Measurements from ENCODE around the gene LILRA6.
"Not testable (repeated sequence)": the region's sequence is repeated elsewhere in the genome, so short reads cannot be mapped to it uniquely, and the experiment has no call there.

Gene LILRA6

DNA sequence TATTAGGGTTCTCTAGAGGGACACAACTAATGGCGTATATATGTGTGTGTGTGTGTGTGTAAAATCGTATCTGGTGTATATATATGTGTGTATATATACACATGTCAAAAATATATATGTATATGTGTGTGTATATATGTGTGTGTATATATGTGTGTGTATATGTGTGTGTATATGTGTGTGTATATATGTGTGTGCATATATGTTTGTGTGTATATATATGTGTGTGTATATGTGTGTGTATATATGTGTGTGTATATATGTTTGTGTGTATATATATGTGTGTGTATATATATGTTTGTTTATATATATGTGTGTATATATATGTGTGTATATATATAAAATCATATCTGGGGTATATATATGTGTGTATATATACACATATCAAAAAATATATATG lies 19.9 kb upstream of the LILRA6 start:
- DNase-seq (ENCODE audit: low spot score), result no peak

DNA sequence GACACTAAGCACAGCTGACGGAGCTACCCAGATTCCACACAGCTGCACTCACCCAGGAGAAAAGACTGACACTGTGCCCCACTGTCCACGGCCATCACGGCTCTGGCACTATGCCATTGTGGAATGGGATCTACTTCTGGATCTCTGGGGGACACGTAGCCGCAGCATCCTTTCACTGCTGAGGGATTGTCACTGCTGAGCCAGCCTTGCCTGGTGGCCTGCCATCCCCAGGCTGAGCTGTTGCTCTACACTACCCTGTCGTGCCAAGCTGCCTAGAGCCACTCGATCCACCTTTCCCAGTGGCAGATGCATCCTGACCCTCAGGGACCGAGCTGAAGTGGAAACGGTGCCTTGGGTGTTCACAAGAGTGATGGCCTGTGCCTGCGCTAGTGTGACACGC lies 19.5 kb upstream of the LILRA6 start:
- DNase-seq (ENCODE audit: low spot score), result no peak

DNA sequence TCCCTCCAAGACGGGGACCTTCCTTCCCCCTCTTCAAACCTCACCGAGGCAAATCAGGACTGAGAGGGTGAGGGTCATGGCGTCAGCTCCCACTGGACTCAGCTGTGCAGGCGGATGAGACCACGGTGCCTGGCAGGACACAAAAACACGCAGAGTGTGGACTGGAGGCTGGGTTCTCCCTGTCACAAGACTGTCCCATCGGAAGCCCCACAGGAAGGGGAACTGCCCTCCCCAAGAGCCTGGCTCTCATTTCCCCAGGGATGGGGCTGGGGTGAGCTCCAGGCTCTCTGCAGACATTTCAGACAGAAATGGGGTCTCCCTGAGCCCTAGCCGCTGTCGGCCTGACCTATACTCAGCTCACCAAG lies 14.5 kb upstream of the LILRA6 start, which contains the start of gene LILRB5:
LILRB5 (minus strand) TSS at position 158 of the 365 bp plus-strand sequence; CDS start at position 78, 80 bp downstream.
- DNase-seq (ENCODE audit: low spot score), result no peak

DNA sequence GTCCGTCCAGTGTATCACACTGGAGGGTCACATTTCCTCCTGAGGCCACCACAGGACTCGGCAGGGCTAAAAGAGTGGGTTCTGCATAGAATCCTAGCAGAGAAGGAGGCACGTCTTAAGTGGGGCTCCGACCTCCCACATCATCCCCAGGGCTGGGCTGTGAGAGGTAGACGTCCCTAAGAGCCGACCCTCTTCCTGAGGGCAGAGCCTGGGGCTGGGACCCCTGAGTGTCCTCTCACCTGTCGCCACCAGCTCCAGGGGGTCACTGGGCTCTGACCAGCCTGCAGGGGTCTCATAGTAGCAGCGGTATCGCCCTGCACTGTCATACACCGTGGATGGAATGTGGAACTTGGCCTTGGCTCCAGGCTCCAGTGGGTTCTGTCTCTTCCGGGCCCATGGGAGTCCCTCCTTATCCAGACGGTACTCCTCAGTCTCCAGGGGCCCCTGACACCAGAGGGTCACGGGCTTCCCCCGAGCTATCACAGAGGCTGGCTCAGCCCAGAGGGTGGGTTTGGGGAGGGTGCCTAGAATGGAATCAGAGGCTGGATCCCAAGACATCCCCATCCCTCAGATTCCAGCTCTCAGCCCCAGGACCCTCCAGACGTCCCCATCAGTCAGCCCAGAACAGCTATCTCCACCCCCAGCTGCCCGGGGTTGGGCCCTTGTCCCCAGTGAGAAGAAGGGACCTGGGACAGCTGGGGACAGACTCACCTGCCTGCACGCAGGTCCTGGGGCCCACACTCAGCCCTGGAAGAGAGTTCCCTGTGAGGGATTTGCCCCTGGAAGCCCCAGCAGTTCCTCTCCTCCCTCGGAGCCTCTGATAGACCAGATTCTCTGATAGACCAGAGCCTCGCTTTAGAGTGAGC lies 13.9 kb upstream of the LILRA6 start:
- DNase-seq (ENCODE audit: low spot score), result no peak

DNA sequence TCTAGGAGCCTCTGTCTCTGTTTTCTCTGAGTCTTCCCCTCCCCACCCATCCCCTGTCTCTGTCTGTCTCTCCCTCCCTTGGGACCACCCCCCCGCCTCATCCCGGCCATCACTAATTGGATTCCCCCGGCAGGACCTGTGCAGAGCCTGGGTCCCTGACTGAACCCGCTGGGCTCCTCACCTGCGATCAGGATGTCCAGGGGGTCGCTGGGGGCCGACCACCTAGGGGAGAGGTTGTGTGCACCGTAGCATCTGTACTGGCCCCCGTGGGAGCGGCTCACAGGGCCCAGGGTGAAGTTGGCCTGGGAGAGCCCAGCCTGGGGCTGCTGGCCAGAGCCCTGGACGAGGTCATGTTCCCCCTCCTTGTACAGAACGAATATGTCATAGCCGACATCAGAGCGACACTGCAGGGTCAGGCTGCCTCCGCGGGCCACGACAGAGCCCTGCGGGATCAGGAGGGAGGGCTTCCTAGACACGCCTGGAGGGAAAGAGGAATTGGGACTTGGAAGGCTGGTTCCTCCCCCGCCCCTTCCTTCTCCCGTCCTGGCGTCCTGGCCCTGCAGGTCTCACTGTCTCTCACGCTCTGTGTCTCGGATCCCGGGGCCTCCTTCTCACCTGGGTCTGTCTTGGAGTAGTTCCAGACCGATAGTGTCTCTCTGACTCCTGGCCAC lies 12.7 kb upstream of the LILRA6 start:
- DNase-seq (ENCODE audit: low spot score), result no peak

DNA sequence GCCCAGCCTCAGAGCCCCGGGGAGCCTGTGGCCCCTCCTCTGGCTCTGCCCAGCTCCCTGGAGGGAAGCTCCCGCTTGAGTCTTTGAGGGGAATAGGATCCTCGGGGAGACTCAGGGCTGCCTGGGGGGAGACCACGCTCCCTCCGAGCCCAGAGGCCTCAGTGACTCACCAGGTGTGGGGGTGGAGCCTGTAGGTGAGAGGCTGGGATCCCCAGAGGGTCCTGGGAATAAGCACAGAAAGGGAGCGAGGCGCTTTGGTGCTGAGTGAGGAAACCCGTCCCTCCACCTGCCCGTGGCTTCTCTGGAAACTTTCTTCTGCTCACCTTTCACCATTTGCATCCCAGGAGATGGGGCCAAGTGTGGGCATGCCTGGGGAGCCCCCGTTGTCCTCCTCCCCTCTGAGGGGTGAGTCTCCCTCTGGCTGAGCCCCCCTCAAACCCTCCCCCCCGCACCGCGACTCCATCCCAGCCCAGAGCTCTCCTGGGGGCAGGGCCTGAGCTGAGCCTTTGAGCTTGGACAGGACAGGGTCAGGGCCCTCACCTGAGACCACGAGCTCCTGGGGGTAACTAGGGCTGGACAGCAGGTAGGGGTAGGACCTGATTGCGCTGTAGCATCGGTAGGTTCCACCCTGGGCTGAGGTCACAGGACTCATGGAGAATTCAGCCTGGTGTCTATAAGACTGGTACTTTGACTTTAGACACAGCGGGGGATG lies 11.8 kb upstream of the LILRA6 start:
- no peak for DNase-seq (ENCODE audit: low spot score)

DNA sequence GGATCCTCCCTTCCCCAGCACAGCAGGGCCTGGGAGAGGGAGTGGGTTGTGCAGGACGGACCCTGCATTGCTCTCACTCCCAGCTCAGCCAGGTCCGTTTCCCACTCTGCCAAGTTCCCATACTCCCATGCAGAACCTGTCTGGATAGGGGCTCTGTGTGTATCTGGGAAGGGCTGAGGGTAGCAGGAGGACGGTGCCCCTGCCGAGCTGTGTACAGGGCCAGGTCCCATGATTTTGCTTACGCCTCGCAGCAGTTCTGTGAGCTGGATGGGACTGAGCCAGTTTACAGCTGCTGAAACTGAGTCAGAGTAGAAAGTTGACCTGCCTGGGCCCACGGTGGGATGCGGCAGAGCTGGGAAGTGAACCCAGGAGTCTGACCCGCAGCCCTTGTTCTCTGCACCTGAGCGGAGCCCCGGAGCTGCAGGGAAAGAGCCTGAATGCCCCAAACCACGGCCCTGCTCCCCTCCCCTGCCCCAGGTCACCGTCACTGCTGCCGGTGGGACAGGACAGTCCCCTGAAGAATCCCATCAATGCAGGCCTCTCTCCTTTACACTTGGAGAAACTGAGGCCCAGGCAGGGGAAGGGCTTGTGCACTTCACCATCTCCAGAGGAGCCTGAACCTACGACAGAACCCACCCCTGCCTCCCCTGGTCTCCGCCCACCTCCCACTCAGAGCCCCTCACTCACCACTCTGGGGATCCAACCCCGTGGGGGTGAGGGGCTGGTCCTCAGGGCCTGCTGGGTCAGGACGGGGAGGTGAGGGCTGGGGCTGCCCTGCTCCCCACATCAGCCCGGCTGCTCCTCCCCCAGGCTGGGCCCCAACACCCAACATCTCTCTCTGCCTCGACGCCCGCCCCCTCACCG lies 11.0 kb upstream of the LILRA6 start:
- no peak for DNase-seq (ENCODE audit: low spot score)

DNA sequence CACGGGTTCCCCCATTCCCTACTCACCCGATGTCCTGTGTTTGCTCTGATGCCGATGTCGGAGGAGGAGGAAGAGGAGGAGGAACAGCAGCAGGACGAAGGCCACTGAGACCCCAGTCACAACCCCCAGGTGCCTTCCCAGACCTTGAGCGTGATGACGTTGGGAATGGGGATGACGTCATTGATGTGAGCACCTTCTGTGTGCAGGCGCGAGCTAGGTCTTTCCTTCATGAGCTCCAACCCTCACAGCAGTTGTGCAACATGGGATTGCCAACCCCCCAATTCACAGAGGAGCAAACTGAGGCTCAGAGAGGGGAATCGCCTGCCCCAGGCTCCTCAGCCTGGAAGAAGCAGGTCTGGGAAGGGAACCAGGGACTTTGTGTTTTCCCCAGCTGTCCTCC lies 10.3 kb upstream of the LILRA6 start:
- DNase-seq (ENCODE audit: low spot score), result no peak

DNA sequence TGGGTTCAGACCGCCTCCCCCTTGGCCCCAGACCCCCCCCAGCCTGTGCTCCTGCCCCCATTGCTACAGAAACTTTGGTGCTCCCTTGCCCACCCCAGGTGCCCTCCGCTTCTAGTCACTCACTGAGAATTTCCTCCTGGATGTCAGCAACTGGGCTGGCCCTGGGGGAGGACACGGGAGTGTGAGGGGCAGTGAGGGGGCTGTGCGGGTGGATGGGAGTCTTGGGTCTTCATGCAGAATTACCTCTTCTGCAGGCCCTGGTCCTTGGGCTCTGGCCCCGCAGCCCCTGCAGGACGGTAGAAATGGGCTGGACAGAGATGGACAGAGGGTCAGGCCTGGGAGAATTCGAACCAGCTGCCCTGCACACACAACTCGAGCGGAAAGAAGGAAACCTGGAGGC lies 9.7 kb upstream of the LILRA6 start:
- no peak for DNase-seq (ENCODE audit: low spot score)

DNA sequence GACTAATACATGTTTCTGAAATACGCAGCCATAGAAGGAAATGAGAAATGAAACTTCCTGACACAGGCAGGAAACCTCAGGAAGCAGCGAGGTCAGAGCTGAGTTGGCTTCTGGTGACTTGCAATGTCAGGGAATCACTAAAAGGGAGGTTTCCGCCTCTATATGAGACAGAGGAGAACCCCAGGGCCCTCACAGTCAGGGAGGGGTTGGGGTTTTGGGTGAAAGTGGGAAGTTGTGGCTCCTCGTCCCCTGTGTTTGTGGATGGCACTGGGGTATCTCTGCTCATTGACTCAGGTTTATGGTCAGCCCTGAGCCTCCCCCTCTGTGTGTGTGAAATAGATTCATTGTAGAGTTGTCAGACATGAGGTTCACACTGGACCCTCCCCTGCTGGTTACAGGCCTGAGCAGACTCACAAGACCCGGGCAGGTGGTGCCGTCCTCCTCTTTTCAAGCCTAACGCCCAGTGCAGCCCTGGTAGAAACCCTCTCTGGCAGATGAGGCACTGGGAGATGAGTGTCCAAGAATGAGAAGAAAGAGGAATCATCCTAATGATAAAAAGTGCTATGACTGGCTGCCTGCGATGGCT lies 5.5 kb upstream of the LILRA6 start:
- DNase-seq (ENCODE audit: low spot score), result no peak

DNA sequence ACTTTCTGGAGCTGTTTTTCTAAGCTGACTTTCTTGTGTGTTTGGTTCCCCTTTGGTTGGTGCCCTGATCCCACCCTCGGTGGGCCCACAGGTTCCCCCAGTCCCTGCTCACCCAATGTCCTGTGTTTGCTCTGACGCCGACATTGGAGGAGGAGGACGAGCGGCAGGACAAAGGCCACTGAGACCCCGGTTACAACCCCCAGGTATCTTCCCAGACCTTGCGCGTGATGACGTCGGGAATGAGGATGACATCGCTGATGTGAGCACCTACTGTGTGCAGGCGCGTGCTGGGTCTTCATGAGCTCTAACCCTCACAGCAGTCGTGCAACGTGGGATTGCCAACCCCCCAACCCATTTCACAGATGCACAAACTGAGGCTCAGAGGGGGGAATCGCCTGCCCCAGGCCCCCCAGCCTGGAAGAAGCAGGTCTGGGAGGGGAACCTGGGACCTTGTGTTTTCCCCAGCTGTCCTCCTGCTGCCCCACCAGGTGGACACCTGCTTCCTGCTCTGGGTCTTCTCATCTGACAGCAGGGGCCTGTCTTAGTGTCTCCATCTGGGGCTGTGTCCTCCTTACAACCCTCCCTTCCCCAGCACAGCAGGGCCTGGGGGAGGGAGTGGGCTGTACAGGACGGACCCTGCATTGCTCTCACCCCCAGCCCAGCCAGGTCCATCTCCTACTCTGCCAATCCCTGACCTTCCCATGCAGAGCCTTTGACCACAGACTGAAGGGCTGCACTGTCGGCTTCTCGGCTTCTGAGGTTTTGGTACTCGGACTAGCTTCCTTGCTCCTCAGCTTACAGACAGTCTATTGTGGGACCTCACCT lies 4.7 kb upstream of the LILRA6 start:
- no peak for DNase-seq (ENCODE audit: low spot score)

DNA sequence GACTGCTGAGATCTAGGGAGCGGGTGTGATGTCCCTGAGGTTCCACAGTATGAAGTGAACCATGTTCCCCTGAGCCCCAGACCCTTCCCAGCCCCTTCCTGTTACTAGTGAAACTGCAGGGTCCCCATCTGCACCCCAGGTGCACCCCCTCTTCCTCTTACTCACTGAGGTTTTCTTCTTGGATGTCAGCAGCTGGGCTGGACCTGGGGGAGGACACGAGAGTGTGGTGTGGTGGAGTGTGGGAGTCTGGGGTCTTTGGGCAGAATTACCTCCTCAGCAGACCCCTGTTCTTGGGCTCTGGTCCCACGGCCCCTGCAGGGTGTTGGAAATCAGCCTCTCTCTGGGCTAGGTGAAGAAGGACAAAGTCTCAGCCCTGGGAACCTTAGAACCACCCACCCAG lies 3.3 kb upstream of the LILRA6 start:
- no peak for DNase-seq (ENCODE audit: low spot score)

DNA sequence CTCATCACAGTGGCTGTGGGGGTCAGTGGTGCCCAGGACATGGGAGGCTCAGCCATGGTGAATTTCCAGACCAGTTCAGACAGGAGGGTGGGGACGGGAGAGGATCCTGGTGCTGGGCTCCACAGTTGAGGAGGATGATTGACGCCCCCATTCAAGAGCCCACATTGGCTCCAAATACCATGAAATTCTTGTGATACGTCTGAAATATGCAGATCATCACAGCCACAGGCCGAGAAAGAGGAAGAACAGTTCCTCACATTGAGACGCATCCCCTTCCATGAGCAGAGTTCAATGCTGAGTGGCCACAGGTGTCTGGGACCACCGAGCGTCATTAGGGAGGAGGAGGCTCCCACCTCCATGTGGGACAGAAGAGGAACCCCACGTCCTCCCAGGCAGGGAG lies 1.2 kb upstream of the LILRA6 start:
- not testable (repeated sequence) for DNase-seq (ENCODE audit: low spot score)

DNA sequence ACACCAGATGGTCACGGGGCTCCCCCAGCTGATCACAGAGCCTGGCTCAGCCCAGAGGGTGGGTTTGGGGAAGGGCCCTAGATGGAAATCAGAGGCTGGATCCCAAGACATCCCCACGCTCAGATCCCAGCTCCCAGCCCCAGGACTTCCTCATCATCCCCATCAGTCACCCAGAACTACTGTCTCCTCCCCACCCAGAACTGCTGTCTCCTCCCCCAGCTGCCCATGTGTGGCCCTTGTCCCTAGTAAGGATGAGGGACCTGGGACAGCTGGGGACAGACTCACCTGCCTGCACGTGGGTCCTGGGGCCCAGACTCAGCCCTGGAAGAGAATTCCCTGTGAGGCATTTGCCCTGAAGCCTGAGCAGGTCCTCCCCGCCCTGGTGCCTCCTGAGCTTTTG lies 356 bp downstream of the LILRA6 start:
- DNase-seq (ENCODE audit: low spot score), result not testable (repeated sequence)

DNA sequence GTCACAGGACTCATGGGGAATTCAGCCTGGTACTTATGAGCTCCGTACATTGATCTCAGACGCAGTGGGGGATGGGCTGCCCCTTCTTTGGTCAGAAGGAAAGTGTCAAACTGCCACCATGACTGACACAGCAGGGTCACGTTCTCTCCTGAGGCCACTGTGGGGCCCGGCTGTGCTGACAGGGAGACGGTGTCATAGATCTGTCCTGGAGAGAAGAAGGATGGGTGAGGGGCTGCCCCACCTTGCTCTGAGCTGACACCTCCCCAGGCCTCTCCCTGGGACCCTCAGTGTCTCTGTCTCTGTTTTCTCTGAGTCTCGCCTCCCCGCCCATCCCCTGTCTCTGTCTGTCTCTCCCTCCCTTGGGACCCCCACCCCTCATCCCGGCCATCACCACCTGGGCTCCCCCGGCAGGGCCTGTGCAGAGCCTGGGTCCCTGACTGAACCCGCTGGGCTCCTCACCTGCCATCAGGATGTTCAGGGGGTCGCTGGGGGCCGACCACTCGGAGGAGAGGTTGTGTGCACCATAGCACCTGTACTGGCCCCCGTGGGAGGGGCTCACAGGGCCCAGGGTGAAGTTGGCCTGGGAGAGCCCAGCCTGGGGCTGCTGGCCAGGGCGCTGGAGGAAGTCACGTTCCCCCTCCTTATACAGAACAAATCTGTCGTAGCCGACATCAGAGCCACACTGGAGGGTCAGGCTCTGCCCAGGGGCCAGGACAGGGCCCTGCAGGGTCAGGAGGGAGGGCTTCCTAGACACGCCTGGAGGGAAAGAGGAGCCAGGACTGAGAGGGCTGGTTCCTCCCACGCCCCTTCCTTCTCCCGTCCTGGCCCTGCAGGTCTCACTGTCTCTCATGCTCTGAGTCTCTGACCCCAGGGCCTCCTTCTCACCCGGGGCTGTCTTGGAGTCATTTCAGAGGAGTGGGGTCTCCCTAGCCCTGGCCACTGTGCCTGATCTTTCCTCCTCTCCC lies 1.9 kb downstream of the LILRA6 start:
- not testable (repeated sequence) for DNase-seq (ENCODE audit: low spot score)

DNA sequence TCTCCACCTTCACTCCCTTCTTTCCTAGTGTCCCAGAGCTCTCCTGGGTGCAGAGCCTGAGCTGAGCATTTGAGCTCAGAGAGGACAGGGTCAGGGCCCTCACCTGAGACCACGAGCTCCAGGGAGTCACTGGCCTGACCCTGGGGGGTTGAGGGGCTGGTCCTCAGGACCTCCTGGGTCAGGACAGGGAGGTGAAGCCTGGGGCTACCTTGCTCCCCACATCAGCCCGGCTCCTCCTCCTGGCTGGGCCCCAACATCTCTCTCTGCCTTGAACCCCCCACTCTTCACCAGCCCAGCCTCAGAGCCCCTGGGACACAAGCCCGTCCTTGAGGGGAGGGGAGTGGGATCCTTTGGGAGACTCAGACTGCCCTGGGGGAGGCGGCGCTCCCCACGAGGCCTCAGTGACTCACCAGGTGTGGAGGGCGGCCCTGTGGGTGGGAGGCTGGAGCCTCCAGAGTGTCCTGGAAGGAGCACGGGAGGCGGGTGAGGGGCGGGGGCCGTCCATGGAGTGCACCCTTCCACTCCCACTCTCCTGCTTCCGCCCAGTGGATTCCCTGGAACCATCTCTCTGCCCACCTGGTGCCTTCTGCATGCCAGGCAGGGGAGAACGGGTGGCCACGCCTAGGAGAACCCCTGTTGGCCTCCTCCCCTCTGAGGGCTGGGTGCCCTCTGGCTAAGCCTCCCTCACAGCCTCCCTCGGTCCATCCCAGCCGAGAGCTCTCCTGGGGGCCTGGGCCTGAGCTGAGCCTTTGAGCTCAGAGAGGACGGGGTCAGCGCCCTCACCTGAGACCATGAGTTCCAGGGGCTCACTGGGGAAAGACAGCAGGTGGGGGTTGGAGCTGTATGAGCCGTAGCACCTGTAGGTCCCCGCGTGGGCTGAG lies 2.9 kb downstream of the LILRA6 start:
- DNase-seq (ENCODE audit: low spot score), result not testable (repeated sequence)

DNA sequence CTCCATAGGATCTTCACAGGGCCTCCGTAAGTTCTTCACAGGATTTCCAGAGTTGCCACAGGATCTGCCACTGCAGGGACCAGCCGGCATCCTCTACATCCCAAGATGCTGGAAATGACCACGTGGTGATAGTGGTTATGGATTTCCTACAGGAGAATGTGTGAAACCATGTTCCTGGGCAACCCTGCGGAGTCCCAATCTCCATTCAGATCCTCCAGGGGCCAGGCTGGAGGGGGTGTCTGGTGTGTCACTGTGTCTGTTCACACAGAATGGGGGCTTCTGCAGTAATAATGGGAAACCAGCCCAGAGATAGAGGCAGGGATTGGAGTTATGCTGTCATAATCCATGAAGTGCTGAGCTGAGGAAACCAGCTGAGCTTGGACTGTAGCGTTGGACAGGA lies 8.6 kb downstream of the LILRA6 start:
- no peak for DNase-seq (ENCODE audit: low spot score)
